NCI-H774 (cell line): ENCODE measurements around the gene CLIC5.

Experiments used
- DNase-seq: peaks from one replicate; lab custom pipeline; 2025; lab: John Stamatoyannopoulos, UW

CLIC5 gene

DNA sequence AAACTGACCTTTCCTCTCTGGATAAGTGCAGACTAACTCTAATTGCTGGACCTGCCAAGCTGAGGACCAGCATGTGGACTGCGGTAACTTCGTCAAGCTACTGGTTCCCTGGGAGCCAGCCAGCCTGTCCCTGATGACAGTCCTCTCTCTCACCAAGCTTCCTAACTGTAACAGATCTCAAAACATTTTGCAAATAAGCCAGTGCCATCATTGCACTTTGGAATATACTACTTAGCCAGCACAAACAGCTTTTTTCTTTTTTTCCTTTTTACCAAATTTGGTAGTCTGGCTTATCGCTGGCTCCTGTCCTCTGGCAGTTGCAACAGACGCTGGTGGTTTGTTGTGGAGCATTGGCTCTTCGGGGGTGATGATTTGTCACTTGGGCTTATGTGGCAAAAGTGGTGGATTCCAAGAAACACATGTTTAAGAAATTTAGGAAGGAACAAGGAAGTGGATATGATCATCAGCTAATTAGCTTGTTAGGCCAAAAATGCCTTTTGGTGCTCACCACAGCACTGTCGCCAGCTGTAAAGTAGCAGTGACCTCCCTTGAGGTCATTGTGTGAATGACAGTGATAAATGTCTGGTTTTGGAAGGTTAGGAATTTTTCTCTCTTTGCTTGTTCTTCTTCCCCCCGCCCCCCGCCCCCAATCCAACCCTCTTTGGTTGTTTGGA, 171.7 kb downstream of the CLIC5 start:
- no peak for DNase-seq

DNA sequence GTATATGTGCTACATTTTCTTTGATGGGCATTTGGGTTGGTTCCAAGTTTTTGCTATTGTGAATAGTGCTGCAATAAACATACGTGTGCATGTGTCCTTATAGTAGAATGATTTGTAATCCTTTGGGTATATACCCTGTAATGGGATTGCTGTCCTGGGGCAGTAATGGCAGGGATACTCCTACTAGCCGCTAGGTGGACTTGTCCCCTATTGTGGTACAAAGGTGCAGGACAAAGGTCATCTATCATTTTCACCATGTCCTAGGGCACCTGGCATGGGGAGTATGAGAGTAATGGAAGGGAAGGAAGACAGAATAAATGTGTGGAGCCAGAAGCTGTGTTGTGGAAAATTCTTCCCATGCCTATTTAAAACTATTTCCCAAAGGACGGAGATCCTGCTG, 174.6 kb downstream of the CLIC5 start:
- no peak for DNase-seq

DNA sequence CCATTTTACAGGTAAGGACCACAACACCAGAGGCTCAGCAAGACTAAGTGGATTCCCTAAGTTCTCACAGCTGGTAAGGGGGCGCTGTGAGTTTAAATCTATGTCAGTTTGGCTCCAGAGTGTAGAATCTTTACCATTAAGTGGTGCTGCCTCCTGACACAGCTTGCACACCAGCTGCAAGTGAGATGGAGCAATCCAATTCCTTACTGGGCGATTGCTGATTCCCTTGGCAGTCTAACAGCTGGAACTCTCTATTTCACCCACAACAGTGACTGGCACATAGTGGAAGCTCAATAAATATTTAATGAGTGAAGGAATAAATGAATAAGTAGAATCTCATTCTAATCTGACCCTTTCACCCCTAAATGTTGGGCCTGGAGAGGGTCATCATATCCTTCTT, 176.7 kb downstream of the CLIC5 start:
- no peak for DNase-seq

DNA sequence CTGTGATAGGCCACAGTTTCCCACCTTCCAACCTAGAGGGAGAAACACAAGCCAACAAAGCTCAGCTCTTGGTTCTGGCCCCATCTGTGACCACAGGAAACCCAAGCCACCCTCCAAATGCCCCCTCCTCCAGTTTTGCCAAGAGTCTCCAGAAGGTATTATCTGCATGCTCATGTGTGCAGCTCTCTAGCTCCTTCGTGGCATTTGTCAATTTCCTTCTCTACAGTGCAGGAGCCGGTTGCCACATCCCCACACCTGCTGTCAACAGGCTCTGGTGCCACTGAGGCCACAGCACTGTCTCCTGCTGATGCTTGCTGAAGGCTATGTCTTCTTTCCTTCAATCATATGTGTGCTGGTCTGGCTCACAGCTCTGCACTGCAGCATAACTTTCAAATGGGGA, 177.2 kb downstream of the CLIC5 start:
- no peak for DNase-seq

DNA sequence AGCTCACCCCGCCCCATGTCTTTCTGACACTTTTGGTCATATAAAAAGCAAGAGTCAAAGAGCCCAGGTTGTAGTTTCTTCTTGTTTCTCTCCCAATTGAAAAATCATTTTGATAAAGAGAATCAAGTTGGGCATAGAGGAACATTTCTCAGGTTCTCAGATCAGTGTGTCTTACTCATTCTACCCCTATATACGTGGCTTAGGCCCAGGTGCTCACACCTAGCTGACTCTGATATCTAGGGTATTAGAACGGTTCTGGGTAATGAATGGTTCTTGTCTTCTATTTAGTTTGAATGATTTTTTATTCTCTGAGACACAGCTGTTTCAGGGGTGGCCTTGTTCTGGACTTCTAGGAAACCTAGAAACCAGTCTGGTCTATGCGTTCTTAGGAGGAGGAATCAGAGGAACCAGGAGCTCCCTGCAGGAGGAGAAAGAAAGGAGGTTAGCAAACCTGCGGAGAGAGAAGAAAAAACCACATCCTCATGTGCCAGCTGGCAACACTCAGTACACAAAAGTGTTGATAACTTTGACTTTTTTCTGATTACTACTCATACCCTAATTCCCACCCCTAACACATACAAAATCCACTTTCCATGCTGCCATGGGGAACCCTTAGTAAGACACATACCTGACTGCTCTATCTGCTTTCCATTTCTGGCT, 178.0 kb downstream of the CLIC5 start:
- no peak for DNase-seq

DNA sequence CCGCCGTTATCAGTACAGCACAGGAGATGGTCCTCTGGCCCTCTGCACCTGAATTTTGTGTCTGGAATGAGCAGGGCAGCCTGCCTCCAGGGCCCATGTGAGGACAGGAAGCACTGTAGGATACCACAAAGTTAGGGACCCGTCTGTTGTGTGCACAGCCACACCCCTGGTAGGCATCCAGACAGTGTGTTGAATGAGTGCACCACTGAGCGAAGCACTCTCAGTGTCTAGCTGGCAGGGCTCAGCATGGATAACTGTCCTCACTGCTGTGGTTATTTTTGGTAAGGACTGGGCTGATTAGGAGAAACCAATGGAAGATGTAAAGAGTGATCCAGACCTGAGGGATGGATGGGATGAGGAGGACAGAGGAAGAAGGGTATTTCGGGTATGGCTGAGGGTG, 178.7 kb downstream of the CLIC5 start:
- no peak for DNase-seq

DNA sequence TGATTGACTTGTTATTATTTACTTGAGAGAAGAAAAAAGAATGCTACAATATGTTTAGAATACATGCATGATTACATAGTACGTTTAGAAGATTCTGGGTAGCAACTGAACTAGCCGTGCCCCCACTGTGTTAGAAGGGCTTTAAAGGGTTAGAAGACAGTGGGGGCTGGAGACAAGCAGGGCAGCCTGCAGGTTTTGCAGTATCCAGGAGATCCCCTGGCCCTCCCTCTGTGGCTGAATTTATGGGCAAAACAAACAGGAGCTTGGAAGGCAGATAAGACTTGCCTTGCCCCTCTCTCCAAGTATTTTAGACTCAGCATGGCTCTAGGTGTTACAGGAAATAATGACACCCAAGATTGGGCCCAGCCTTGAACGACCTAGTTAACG, 179.2 kb downstream of the CLIC5 start:
- DNase-seq = no peak

DNA sequence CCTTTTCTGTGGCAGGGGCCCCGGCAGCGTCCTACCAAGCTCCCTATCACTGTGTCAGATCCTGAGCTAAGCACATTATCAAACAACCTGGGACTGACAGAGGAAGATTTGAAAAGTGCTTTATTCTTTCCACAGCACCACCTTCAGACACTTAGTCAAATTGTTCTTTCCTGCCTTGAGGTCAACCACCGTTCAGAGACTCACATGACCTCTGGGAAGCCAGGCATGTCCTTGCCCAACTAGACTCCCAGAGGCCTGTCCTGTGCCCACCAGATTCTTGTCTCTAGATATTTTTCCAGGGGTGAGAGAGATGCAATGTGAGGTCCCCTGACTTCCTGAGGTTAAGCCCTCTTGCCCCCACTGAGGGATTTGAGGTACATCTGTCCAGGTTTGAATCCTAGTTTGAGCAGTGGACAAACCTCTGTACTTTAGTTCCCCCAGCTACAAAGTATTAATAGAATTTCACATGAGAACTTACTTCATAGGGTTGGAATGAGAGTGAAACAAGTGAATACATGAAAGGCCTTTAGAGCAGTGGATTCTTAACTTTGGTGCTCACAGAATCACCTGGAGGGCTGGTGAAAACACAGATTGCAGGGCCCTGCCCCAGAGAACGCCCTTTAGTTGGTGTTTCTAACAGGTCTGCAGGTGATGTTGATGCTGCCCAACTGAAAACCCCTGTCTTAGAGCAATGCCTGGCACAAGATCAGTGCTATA, 179.8 kb downstream of the CLIC5 start:
- no peak for DNase-seq

DNA sequence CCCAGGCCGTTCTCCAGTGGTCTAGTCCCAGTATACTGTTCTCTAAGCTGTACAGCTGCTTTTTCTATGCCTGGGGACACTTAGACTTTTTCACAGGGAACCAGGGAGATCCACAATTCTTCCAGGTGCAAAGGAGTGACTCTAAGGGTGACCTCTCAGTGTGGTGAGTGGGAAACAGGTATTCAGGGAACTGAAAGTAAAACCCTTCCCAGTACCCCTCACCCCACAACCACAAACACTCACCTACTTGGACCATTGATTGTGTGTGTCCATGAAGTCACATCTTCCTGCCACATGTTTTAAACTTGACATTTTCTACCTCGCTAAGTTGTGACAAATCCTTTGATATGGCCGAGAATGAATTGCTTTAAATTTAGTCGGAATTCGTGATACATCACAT, 183.6 kb downstream of the CLIC5 start:
- DNase-seq = no peak
